Stomach (tissue), 19 donors: ENCODE measurements around the gene RBM3. TPM values are rescaled to one million over a fixed set of nuclear protein-coding genes. Genes with fewer than 3 reads are reported as not detected.
"Not testable (repeated sequence)": the region's sequence is repeated elsewhere in the genome, so short reads cannot be mapped to it uniquely, and the experiment has no call there.

Experiments
- DNase-seq, 2 donors: peaks; one replicate each; pipeline versions ENCODE4 v3.0.0 to v3.0.0-alpha.2; 2013 to 2019
- H3K27ac ChIP-seq, 5 donors: fragments of 200-600 bp in 4 of 5; sonication (generic) in 4 of 5; one replicate each; pipeline ENCODE4 v1.5.1; 2013 to 2019; ENCODE audit warnings: mild to moderate bottlenecking in 1 of 5, moderate library complexity in 1 of 5
- H3K27me3 ChIP-seq, 3 donors: fragments of 200-600 bp; sonication (generic); one replicate each; pipeline ENCODE4 v1.5.1; 2017 to 2019; ENCODE audit warnings: mixed run types in 1 of 3
- H3K36me3 ChIP-seq, 4 donors: fragments of 200-600 bp; sonication (generic); 1 replicate in 3 of 4; 2 replicates in 1 of 4; pipeline ENCODE4 v1.5.1; 2016 to 2019
- H3K4me1 ChIP-seq, 4 donors: fragments of 200-600 bp; sonication (generic); one replicate each; pipeline ENCODE4 v1.5.1; 2016 to 2019
- H3K4me3 ChIP-seq, 4 donors: fragments of 200-600 bp; sonication (generic) in 3 of 4; one replicate each; pipeline ENCODE4 v1.5.1; 2016 to 2019; ENCODE audit warnings: mild to moderate bottlenecking in 1 of 4
- H3K9me3 ChIP-seq, 4 donors: fragments of 200-600 bp; sonication (generic); one replicate each; pipeline ENCODE4 v1.5.1; 2016 to 2019
- CTCF ChIP-seq, 7 experiments: fragments of 450-650 bp in 4 of 7; fragments of 200-600 bp in 3 of 7; sonication (generic) in 3 of 7; IDR thresholded peaks; one replicate each; pipeline ENCODE4 v1.5.1; 2016 to 2019; ENCODE audit warnings: antibody characterized with exemption in 7 of 7, control low read depth in 2 of 7, mild to moderate bottlenecking in 1 of 7
- EP300 ChIP-seq: sonication (generic); formaldehyde crosslinking; IDR thresholded peaks from one replicate; pipeline ENCODE4 v1.6.1; 2017; ENCODE audit warnings: antibody characterized with exemption
- POLR2A ChIP-seq, 4 donors: fragments of 450-650 bp; IDR thresholded peaks; one replicate each; pipeline ENCODE4 v1.6.1; 2016; ENCODE audit warnings: antibody characterized with exemption in 4 of 4, control low read depth in 2 of 4, mild to moderate bottlenecking in 1 of 4, moderate library complexity in 1 of 4
- POLR2AphosphoS5 ChIP-seq, 3 donors: sonication (generic); formaldehyde crosslinking; IDR thresholded peaks; one replicate each; pipeline ENCODE4 v1.6.1; 2016; ENCODE audit warnings: antibody characterized with exemption in 3 of 3
- WGBS, 5 donors: extraction: QIAGEN DNeasy Blood & Tissue Kit in 3 of 5; methylation state at CpG; one replicate each; pipeline versions ENCODE4 v1.1.5 to v1.1.7; 2013 to 2018; 5-methylcytosine and 5-hydroxymethylcytosine counted together
- intact Hi-C: fragments of 100-400 bp; cut with DNase I; formaldehyde crosslinking; loops from one replicate; pipeline ENCODE4 v1.15.1; 2023; ENCODE audit warnings: low total_unique reads
- long read RNA-seq, 10 donors: transcript quantifications; one replicate each; lab custom pipeline, GENCODE V29; 2026
- polyA plus RNA-seq, 3 donors: library from polyadenylated mRNA; stranded (reverse); fragments of 200-250 nt; gene quantifications; one replicate each; pipeline ENCODE4 v1.2.3, GENCODE V29; 2013
- total RNA-seq, 5 donors: library from RNA; depleted of rRNA; stranded (reverse); fragments of >200 nt; gene quantifications; one replicate each; pipeline versions ENCODE4 v1.1.0 to v1.2.3, GENCODE V29; 2014 to 2016
- donor health status: healthy with polysubstance abuse.
- donor health status: Bipolar disorder and iron deficiency.
- donor health status: healthy.

RBM3 gene
- total RNA-seq = 100 to 1,000 TPM; 109 to 419 (median 165) TPM
- polyA plus RNA-seq = 100 to 1,000 TPM; 106 to 229 (median 122) TPM
- long read RNA-seq, donor 1, transcript RBM3-203 (7 exons, 2,162 nt) = major isoform, 13 of 17 reads
- long read RNA-seq, donor 1, partial matches to known transcripts = 0 of 17 reads
- long read RNA-seq, donor 1, other reads (novel, unspliced or antisense) = 0 of 17 reads
- long read RNA-seq, donor 2, transcript RBM3-203 (7 exons, 2,162 nt) = major isoform, 34 of 50 reads
- long read RNA-seq, donor 2, partial matches to known transcripts = 13 of 50 reads
- long read RNA-seq, donor 2, other reads (novel, unspliced or antisense) = 0 of 50 reads
- long read RNA-seq, donor 3, transcript RBM3-203 (7 exons, 2,162 nt) = major isoform, 42 of 70 reads
- long read RNA-seq, donor 3, partial matches to known transcripts = 24 of 70 reads
- long read RNA-seq, donor 3, other reads (novel, unspliced or antisense) = 0 of 70 reads
- long read RNA-seq, donor 4, transcript RBM3-203 (7 exons, 2,162 nt) = major isoform, 6 of 6 reads
- long read RNA-seq, donor 4, partial matches to known transcripts = 0 of 6 reads
- long read RNA-seq, donor 4, other reads (novel, unspliced or antisense) = 0 of 6 reads
- long read RNA-seq, donor 5, transcript RBM3-203 (7 exons, 2,162 nt) = major isoform, 60 of 78 reads
- long read RNA-seq, donor 5, partial matches to known transcripts = 11 of 78 reads
- long read RNA-seq, donor 5, other reads (novel, unspliced or antisense) = 0 of 78 reads
- long read RNA-seq, donor 6, transcript RBM3-204 (8 exons, 1,375 nt) = minor isoform, 5 of 149 reads
- long read RNA-seq, donor 6, transcript RBM3-203 (7 exons, 2,162 nt) = major isoform, 120 of 149 reads
- long read RNA-seq, donor 6, partial matches to known transcripts = 19 of 149 reads
- long read RNA-seq, donor 6, other reads (novel, unspliced or antisense) = 0 of 149 reads
- long read RNA-seq, donor 7, transcript RBM3-203 (7 exons, 2,162 nt) = major isoform, 52 of 110 reads
- long read RNA-seq, donor 7, partial matches to known transcripts = 51 of 110 reads
- long read RNA-seq, donor 7, other reads (novel, unspliced or antisense) = 0 of 110 reads
- long read RNA-seq, donor 8, transcript RBM3-203 (7 exons, 2,162 nt) = major isoform, 43 of 77 reads
- long read RNA-seq, donor 8, partial matches to known transcripts = 24 of 77 reads
- long read RNA-seq, donor 8, other reads (novel, unspliced or antisense) = 0 of 77 reads
- long read RNA-seq, donor 9, transcript RBM3-203 (7 exons, 2,162 nt) = major isoform, 32 of 41 reads
- long read RNA-seq, donor 9, partial matches to known transcripts = 5 of 41 reads
- long read RNA-seq, donor 9, other reads (novel, unspliced or antisense) = 0 of 41 reads
- long read RNA-seq, donor 10, transcript RBM3-203 (7 exons, 2,162 nt) = major isoform, 20 of 24 reads
- long read RNA-seq, donor 10, partial matches to known transcripts = 0 of 24 reads
- long read RNA-seq, donor 10, other reads (novel, unspliced or antisense) = 0 of 24 reads

GRCh38 chrX:48574270-48575266 is at the start of gene RBM3:
Gene RBM3, plus strand, starts transcription at chrX:48574484. Its CDS starts 697 bp downstream, at chrX:48575181.
- peak; percentile 91 to 97 for DNase-seq
- 0 to 39% (median 6%) methylated on average over 43 to 71 of the region's 71 CpGs for WGBS, 5 donors
- Histone ChIP-seq H3K4me1 (peaks cover 13 to 40% (median 16%) of the 10 kb centered on the region in 4 donors), H3K9me3 (no peaks in the 10 kb centered on the region), H3K4me3 (peak within 1 kb of the TSS; percentile 50 to 72 (median 56)), H3K36me3 (peaks cover 23 to 45% (median 44%) of the 10 kb centered on the region in 4 donors), H3K27me3 (no peaks in the 10 kb centered on the region), H3K27ac (peak within 1 kb of the TSS; percentile 95 to 99 (median 97))
- peak in 4 of 7 experiments; percentile 18 to 57 (median 35) for TF ChIP-seq CTCF (IDR thresholded peaks at IDR 0.05)
- peak in 2 of 4 donors; percentile 37 to 78 for TF ChIP-seq POLR2A (IDR thresholded peaks at IDR 0.05)
- no peak for TF ChIP-seq EP300
- peak; percentile 87 to 95 (median 89) for TF ChIP-seq POLR2AphosphoS5 (IDR thresholded peaks at IDR 0.05)
- intact Hi-C loops = no loop called here

GRCh38 chrX:48525853-48526252 is 48.4 kb upstream of the RBM3 start:
- H3K9me3 ChIP-seq, intact Hi-C loops, H3K27ac ChIP-seq, H3K27me3 ChIP-seq, H3K4me3 ChIP-seq, DNase-seq: not testable (repeated sequence)
- peaks cover 6 to 34% (median 25%) of the 10 kb centered on the region in 4 donors for H3K36me3 ChIP-seq
- peaks cover 0 to 13% (median 9%) of the 10 kb centered on the region in 4 donors for H3K4me1 ChIP-seq
- 59 to 81% (median 70%) methylated on average over 7 to 8 of the region's 8 CpGs for WGBS, 5 donors

GRCh38 chrX:48530736-48531135 is 43.5 kb upstream of the RBM3 start:
- Histone ChIP-seq H3K27ac (no peak overlapping the region), H3K4me3 (no peak overlapping the region), H3K4me1 (no peaks in the 10 kb centered on the region), H3K9me3 (no peaks in the 10 kb centered on the region), H3K36me3 (peaks cover 6 to 29% (median 25%) of the 10 kb centered on the region in 4 donors), H3K27me3 (no peaks in the 10 kb centered on the region)
- no peak for DNase-seq
- WGBS, 5 donors = 67 to 90% (median 74%) methylated on average over 1 to 3 of the region's 3 CpGs
- intact Hi-C loops = no loop called here
- no peak for TF ChIP-seq EP300
- TF ChIP-seq POLR2AphosphoS5 (IDR thresholded peaks at IDR 0.05) = no peak
- no peak for TF ChIP-seq CTCF (IDR thresholded peaks at IDR 0.05)
- no peak for TF ChIP-seq POLR2A (IDR thresholded peaks at IDR 0.05)
